8988T (cell line): ENCODE results near the gene SEMA5A.

Experiments used
- DNase-seq: peaks from one replicate; pipeline ENCODE4 v3.0.0; 2011

SEMA5A gene

GRCh38 chr5:9090381-9091026, 455.4 kb downstream of the SEMA5A start:
- no peak for DNase-seq

GRCh38 chr5:9089893-9090292, 456.0 kb downstream of the SEMA5A start:
- no peak for DNase-seq

GRCh38 chr5:9082996-9083395, 462.9 kb downstream of the SEMA5A start:
- DNase-seq = no peak

- no peak for DNase-seq
Measured at GRCh38 chr5:9072701-9073100, 473.2 kb downstream of the SEMA5A start.

- DNase-seq = no peak
Measured at GRCh38 chr5:9071524-9071923, 474.4 kb downstream of the SEMA5A start.

- DNase-seq = no peak
Measured at GRCh38 chr5:9071074-9071473, 474.8 kb downstream of the SEMA5A start.

- DNase-seq = no peak
Measured at GRCh38 chr5:9069650-9070049, 476.2 kb downstream of the SEMA5A start.

GRCh38 chr5:9067154-9067553, 478.7 kb downstream of the SEMA5A start:
- no peak for DNase-seq

GRCh38 chr5:9066349-9066748, 479.5 kb downstream of the SEMA5A start:
- DNase-seq = no peak

GRCh38 chr5:9063615-9064245, 482.1 kb downstream of the SEMA5A start:
- no peak for DNase-seq

- DNase-seq = no peak
Measured at GRCh38 chr5:9062873-9063272, 483.0 kb downstream of the SEMA5A start.

- peak; percentile 86 for DNase-seq
Measured at GRCh38 chr5:9059920-9060691, 485.8 kb downstream of the SEMA5A start.

- no peak for DNase-seq
Measured at GRCh38 chr5:9058666-9059065, 487.2 kb downstream of the SEMA5A start.

GRCh38 chr5:9058161-9058560, 487.7 kb downstream of the SEMA5A start:
- no peak for DNase-seq

- DNase-seq = no peak
Measured at GRCh38 chr5:9057406-9058000, 488.4 kb downstream of the SEMA5A start.

GRCh38 chr5:9056046-9056445, 489.8 kb downstream of the SEMA5A start:
- no peak for DNase-seq

GRCh38 chr5:9054821-9055589, 490.9 kb downstream of the SEMA5A start:
- no peak for DNase-seq

- no peak for DNase-seq
Measured at GRCh38 chr5:9054322-9054721, 491.6 kb downstream of the SEMA5A start.

GRCh38 chr5:9052421-9052820, 493.5 kb downstream of the SEMA5A start:
- DNase-seq = no peak

- no peak for DNase-seq
Measured at GRCh38 chr5:9051779-9052178, 494.1 kb downstream of the SEMA5A start.

GRCh38 chr5:9047932-9048331, 497.9 kb downstream of the SEMA5A start:
- DNase-seq = no peak

- DNase-seq = peak; percentile 60
Measured at GRCh38 chr5:9046756-9047481, 499.0 kb downstream of the SEMA5A start.
